Stimulated activated CD8-positive, alpha-beta memory T cell treated with anti-CD3 and anti-CD28 coated beads, Interleukin-4, amount 100 ng/mL, for 24 hours (primary cell): ENCODE results near the gene FBXL16.

Experiments used
- DNase-seq: peaks from one replicate; pipeline ENCODE4 v3.0.0-alpha.2; 2020; ENCODE audit warnings: low read depth

Gene FBXL16

DNA sequence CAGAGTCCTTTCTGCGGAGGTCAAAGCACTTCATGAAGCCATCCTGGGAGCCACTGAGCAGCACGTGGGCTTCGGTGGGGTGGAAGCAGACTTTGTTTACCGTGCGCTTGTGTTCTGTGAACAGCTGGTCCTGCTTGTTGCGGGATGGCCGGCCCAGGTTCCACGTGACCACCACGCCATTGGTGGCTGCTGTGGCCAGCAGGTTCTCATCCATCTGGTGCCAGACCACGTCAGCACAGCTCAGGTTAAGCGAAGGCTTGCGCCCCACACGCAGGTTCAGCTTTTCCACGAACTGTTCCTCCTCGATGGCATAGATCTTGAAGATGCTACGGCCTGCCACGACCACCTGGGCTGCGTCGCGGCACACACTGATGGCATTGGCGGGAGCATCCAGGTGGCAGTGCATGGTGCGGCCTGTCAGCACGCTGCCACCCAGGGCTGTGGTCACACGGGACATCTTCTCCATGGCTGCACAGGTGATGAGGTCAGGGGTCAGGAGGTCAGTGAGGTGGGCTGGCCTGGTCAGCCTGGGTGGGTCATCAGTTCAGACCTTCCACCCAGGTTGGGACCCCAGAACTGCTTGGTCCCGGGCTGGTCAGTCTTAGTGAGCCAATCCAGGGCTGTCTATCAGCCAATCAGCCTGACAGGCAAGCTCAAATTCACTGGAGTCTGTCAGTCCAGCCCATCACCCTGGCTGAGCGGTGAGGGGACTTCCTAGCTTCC, 16.3 kb downstream of the FBXL16 start:
- DNase-seq, result no peak

DNA sequence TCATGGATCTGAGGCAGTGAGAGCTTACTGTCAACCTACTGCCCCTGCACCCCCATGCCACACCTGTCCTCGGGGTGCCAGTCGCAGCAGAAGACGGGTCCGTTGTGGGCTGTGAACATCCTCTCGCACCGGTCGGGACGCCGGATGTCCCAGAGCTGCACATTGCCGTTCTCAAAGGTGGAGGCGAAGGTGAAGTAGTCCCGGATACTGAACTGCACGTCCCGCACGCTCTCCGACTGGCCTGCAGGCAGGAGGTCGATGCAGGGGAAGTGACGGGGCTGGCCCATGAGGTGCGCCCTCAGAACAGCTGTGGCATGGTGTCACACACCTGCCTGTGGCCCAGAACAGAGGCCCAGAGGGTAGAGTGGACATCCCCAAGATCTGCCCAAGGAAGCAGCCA, 18.1 kb downstream of the FBXL16 start:
- DNase-seq, result no peak

DNA sequence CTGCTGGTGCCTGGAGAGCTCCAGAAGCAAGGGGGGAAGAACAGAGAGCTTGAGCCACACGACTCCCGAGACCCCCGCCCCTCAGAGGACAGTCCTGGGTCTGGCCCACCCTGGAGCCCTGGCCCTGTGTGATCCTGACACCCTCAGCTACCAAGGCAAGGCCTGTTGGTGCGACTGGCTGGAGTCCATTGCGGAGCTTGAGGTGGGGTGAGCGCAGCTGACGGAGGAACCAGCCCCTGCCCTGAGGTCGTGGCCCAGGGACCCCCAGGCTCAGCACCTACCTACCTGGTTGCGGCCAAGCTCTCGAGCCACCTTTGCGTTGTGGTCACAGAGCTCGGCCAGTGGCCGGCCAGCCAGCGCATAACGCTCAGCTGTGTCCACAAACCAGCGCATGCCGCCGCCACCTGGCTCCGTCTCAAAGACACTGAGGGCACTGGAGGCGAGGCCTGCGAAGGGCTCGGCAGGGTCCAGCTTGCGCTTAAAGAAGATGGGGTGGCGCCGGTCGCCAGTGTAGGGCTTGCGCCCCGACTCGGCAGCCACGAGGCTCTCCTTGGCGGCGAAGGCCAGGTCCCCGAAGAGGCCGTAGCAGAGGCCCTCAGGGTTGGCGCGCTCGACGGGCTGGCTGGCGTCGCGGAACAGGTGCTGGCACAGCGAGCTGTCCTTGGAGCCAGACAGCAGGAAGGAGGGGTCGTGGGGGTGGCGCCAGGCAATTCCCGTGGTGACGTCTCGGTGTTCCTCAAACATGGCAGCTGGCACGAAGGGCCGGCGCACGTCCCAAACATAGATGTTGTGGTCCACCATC, 18.9 kb downstream of the FBXL16 start:
- DNase-seq, result no peak

DNA sequence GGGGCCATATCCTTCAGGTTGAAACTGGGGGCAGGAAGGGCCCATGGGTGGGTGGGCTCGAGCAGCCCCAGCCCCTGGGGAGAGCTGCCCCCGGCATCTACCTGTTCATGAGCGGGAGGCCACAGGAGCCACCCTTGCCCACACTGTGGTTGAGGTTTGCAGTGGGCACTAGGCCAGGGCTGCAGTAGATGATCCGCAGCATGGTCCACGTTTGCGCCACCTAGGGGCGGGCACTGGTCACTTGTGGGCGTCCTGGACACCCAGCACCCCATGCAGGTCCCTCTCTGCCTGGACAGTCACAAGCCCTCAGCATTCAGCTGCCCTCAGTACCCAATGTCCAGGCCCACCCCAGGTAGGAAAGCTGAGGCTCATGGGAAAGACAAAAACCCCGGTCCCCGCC, 19.6 kb downstream of the FBXL16 start:
- DNase-seq, result no peak

DNA sequence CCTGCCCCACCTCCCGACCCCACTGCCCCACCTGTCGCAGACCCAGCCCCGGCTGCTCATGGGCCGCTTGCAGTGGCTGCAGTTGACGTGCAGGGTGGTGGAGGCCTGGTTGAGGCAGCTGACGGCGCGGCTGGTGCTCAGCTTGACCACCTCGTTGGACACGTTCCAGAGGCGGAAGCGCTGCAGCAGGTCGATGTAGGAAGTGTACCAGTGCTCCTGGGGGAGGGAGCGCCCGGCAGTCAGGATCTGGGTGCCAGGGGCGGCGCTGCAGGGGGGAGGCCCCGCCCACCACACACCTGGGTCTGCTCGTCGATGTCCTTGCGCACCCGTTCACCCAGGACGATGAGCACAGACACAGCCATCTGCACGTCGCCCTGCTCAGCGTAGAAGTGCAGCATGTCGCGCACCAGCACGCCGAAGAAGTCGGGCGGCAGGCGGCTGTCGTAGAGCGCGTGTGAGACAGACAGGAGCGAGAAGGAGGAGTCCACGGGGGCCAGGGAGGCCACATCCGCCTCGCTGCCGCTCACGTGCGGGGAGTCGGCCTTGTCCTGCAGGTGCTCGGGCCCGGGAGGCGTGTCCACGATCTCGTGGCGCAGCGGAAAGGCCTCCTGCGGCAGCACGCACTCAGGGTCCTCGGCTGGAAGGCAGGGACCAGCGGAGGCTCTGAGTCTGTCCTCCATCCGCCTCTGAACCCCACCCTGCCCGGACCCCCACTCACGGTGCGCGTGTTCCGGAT, 20.5 kb downstream of the FBXL16 start:
- DNase-seq, result no peak

DNA sequence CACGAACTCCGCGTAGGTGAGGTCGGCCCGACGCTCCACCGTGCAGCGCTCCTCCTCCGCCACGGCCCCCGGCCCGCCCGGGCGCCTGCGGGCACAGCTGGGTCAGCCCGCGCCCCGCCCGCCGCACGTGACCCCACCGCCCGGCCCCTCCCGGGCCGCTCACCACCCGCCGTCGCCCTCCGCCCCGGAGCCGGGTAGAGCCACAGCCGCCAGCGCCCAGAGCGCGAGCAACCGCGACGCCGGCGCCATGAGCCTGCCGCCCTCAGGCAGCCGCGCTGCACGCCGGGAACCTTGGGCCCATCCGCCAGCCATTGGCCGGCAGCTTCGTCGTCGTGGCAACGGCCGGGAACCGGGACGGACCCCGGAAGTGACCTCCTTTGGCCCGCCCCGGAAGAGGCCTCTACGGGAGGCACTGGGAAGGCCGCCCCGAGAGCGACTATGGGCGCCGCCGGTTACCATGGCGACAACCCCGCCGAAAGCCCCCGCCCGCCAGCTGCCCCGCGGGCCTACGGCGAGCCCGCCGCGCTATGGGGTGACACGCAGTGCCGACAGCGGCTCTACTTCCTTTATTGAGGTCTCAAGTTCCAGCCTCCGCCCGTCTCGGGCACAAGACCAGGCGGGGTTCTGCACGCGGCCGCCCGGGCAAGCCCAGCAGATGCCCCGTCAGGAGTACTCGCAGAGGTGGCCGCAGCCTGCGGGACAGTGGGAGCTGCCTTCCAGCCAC, 21.4 kb downstream of the FBXL16 start, which contains the start of gene JMJD8:
JMJD8 (minus strand) TSS at position 264 of the 724 bp plus-strand sequence; CDS start at position 249, 15 bp downstream.
- peak; percentile 97 for DNase-seq

DNA sequence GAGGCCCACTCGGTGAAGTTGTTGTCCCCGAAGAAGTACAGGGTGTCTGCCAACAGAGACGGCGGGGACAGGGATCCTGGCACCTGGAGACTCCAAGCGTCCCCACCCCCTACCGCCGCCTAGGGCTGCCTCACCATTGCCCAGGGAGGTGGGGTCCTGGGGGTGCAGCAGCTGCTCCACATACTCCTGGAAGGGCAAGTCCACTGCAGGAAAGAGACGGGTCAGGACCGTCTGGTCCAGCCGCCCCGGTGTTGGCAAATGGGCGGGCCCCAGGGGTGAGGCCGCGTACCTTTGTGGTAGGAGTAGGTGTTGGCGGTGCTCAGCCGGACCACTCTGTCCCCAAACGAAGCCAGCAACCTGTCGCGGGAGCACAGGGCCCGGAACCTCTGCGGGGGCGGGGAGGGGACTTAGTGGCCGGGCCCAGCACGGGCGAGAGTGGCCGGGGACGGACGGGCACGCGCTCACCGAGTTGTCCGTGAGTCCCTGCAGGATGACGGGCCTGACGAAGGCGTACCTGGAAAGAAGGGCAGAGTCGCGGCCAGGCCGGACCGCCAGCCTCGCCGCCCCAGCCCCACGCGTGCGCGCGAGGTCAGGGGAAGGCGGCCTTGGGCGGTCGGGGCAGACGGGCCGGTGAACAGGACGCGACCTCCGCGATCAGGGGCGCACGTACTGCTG, 22.1 kb downstream of the FBXL16 start:
- no peak for DNase-seq

DNA sequence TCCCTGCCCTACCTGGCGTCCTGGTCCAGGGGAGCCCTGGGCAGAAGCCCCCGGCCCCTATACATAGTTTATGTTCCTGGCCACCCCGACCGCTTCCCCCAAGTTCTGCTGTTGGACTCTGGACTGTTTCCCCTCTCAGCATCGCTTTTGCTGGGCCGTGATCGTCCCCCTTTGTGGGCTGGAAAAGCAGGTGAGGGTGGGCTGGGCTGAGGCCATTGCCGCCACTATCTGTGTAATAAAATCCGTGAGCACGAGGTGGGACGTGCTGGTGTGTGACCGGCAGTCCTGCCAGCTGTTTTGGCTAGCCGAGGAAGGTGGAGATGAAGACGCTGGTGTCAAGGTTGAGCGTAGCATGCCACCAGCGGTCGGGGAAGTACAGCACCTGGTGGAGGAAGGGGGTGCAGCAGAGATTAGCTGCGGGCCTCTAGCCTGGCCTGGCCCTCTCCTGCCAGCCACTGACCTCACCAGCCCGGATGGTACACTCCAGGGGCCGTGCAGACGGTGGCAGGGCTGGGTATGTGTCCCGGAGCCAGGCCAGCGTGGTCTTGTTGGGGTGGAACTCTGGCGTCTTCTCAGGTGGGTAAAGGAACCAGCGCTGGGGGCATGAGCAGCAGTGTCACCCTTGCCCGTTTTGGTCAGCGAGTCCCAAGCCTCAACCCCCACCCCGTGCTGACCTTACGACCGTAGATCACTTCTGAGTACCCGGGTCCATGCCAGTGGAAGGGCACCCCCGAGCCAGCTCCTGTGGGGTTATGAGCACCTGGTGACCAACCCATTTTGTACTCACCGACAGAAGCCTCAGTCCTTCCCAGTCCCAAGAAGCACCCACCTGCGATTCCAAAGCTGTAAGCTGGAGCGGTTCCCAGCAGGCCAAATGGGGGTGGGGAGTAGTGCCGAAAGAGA, 22.9 kb downstream of the FBXL16 start:
- no peak for DNase-seq

DNA sequence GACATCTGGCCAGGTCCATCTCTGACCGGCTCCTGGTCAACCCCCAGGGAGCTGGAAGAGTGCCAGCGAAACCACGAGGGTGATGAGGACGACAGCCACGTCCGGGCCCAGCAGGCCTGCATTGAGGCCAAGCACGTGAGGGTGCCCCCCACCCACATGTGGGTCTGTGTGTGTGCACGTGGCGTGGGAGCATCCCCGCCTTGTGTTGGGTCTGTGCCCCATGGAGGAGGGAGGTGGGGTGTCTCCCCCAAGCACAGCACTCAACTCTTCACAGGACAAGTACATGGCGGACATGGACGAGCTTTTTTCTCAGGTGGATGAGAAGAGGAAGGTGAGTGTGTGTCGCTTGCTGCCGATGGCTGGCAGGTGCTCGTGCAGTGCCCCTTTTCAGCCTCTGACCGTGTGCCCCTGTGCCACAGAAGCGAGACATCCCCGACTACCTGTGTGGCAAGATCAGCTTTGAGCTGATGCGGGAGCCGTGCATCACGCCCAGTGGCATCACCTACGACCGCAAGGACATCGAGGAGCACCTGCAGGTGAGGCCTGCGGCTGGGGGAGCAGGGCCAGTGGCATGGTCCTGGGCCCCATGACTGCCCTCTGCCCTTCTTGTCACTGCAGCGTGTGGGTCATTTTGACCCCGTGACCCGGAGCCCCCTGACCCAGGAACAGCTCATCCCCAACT, 23.7 kb downstream of the FBXL16 start:
- DNase-seq, result no peak

DNA sequence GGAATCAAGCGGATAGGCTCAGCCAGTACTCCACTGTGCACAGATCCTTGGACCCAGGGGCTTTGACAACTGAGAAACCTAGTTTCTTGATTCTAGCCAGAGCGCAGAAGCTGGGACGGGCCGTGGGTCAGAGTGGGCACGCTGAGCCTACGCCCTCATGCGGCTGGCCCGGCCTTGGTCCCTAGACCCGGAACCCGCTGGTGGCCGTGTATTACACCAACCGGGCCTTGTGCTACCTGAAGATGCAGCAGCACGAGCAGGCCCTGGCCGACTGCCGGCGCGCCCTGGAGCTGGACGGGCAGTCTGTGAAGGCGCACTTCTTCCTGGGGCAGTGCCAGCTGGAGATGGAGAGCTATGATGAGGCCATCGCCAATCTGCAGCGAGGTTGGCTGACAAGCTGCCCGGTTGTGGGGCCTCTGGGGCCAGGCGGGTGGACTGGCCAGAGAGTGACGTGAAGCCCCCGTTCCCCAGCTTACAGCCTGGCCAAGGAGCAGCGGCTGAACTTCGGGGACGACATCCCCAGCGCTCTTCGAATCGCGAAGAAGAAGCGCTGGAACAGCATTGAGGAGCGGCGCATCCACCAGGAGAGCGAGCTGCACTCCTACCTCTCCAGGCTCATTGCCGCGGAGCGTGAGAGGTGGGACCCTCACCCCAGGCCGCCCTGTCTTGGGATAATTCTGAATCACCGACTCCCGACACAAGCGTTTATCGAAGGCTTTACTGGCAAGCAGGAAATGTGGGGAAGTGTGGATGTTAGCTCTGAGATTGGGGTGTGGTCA, 24.4 kb downstream of the FBXL16 start:
- DNase-seq, result no peak

DNA sequence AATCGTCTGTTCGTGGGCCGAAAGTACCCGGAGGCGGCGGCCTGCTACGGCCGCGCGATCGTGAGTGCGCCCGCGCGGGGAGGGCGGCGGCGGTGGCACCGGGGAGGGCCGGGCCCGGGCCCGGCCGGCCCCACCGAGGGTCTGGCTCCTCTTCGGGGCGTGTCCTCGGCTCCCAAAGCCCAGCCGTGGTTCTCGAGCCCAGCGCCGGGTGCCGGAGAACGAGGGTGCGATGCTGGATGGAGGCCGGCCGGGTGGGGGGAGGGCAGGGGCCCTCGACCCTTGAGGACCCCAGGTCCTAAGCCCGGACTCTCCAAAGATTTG, 25.0 kb downstream of the FBXL16 start:
- DNase-seq, result no peak

DNA sequence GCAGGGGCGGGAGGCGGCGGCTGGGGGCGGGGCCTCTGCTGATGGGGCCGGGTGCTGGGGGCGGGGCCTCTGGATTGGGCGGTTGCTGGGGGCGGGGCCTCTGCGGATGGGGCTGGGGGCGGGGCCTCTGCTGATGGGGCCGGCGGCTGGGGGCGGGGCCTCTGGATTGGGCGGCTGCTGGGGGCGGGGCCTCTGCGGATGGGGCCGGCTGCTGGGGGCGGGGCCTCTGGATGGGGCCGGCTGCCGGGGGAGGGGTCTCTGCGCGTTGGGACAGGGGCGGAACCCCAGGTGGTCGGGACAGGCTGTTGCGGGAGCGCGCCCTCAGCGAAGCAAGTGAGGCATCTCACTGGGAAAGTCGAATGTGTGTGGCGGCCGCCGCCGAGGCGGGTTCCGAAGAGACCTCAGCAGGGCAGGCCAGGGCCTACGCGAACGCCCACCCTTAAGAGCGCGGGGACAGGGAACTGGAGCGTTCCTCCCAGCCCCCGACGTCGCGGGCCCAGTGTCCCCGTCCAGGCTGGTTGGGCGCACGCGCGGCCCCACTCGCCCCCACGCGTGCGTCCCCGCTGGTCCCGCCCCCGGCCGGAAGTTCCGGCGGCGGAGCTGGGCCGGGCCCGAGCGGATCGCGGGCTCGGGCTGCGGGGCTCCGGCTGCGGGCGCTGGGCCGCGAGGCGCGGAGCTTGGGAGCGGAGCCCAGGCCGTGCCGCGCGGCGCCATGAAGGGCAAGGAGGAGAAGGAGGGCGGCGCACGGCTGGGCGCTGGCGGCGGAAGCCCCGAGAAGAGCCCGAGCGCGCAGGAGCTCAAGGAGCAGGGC, 25.6 kb downstream of the FBXL16 start, which contains the start of gene STUB1:
STUB1 (plus strand) TSS at position 597 of the 811 bp plus-strand sequence; CDS start at position 713, 116 bp downstream.
- peak; percentile 81 for DNase-seq

DNA sequence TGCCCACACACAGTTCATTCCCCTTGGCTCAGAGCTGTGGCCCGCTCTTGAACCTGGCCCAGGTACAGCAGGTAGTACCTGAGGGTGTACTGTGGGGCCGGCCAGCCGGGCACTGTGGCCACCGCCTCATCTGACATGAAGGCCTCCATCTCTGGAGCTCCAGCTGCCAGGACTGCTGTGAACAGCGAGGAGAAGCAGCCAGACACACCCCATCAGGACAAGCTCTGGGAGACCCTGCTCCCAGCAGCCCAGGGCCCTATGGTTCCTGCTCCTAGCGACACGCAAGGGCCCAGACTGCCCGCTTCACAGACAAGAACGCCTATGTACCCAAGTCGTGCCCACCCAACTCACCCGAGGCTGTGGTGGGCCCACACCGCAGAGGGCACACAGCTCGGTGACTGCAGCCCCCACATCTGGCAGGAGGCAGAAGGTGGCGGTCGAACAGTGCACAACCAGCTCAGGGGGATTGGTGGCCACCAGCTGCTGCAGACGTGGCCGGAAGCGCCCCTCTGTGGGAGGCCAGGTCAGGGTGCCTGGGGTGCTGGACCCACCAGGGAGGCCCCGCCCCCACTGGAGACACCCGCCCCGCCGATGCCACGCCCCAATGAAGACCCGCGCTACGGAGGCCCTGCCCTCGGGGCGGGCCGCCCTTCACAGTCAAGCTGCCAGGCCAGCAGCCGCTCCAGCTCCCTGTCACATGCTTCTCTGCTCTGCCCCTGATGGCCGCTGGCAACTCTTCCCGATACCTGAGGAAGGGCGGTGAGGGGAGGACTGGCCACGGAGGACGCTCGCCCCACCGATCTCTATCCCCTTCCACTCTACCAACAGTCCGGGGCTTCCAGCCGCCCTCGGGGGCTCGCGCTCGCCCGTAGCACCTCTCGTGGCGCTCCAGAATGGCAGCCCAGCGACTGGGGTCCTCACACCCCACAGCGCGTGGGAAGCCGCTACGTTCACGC, 26.5 kb downstream of the FBXL16 start:
- peak; percentile 44 for DNase-seq

DNA sequence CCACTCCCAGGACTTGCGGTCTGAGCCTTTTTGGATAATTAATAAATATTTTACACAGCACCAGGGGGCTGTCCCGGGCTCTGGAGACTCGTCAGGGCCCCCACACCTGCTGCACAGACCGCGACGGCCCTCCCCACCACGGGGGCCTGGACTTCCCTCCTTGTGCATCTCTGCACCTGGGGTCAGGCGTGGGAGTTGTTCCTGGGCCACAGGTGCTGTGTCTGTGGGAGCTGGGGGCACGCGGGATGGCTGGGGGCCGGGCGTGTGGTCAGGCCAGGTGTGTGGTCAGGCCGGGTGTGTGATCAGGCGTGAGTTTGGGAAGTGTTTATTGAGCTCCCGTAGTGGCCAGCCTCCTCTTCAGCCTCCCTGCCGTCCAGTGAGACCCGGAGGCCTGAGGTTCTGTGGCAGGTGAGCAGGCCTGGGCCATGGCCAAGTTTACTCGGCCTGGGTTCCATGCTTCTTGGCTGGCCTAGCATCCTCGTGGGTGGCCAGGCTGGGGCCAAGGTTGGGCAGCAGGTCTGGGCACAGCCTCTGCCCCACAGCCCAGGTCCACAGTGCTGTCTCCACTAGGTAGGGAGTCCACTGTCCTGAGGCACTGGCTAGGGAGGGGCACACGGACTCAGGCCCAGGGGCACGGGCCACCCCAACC, 27.3 kb downstream of the FBXL16 start:
- DNase-seq, result no peak

DNA sequence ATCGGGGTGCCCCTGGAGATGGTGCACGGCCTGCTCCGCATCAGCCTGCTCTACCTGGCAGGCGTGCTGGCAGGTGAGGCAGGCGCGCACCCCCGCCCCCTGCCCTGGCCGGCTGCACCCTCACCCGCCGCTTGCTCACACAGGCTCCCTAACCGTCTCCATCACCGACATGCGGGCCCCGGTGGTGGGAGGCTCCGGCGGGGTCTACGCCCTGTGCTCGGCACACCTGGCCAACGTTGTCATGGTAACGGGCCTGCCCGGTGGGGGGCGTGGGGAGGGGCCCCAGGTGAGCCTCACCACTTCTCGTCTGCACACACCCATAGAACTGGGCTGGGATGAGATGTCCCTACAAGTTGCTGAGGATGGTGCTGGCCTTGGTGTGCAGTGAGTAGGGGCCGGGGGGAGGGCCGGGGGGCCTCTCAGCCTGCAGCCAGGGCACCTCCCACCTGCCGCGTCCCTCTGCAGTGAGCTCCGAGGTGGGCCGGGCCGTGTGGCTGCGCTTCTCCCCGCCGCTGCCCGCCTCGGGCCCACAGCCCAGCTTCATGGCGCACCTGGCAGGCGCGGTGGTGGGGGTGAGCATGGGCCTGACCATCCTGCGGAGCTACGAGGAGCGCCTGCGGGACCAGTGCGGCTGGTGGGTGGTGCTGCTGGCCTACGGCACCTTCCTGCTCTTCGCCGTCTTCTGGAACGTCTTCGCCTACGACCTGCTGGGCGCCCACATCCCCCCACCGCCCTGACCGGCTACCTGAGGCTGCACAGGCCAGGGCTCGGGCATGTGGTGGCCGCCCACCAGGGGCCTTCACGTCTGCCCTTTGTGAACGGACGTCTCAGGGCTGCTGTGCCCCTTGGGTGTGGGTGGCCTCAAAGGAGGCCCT, 28.0 kb downstream of the FBXL16 start:
- no peak for DNase-seq
